PC-9 (cell line): ENCODE results near the gene ITK. TPM values are rescaled to one million over a fixed set of nuclear protein-coding genes. Genes with fewer than 3 reads are reported as not detected.
A peak's percentile ranks its signal among the peaks of the same experiment; 100 is the strongest.

Source experiments
- BruUV-seq: library from RNA; stranded (reverse); fragments of 400-500 nt; replicated peaks from 2 replicates; lab custom pipeline; 2021; lab: Mats Ljungman, UMichigan
- CTCF ChIA-PET: fragments of 300-600 bp; sonication (Branson Sonifier 250); formaldehyde crosslinking; loops from one replicate; lab custom pipeline; 2022; ENCODE audit warnings: antibody characterized with exemption; lab: Charles Lee
- POLR2A ChIA-PET: fragments of 300-600 bp; sonication (Branson Sonifier 250); formaldehyde crosslinking; loops from one replicate; lab custom pipeline; 2022; ENCODE audit warnings: antibody characterized with exemption; ENCODE audit not compliant: unreplicated experiment; lab: Charles Lee
- DNase-seq, 2 experiments: peaks; one replicate each; pipeline versions ENCODE4 v3.0.0 to v3.0.0-alpha.2; 2015 to 2022; ENCODE audit warnings: mixed read lengths in 1 of 2
- H2AFZ ChIP-seq: fragments of 200-600 bp; sonication (generic); 2 replicates; pipeline ENCODE4 v1.8.1; 2017; ENCODE audit warnings: antibody characterized with exemption
- H3F3A ChIP-seq: fragments of 200-600 bp; sonication (generic); 2 replicates; pipeline ENCODE4 v1.8.1; 2017; ENCODE audit warnings: antibody characterized with exemption, mild to moderate bottlenecking, low read depth; ENCODE audit not compliant: insufficient read depth
- H3K27ac ChIP-seq: fragments of 200-600 bp; sonication (generic); 2 replicates; pipeline ENCODE4 v1.6.1; 2016; ENCODE audit warnings: mixed run types
- H3K27me3 ChIP-seq: fragments of 200-600 bp; sonication (generic); 2 replicates; pipeline ENCODE4 v1.6.1; 2016; ENCODE audit warnings: low read depth, mixed run types; ENCODE audit not compliant: insufficient read depth
- H3K36me3 ChIP-seq: fragments of 200-600 bp; sonication (generic); 2 replicates; pipeline ENCODE4 v1.6.1; 2016; ENCODE audit warnings: low read depth, mixed run types
- H3K4me1 ChIP-seq: fragments of 200-600 bp; sonication (generic); replicated peaks from 2 replicates; pipeline ENCODE4 v1.6.1; 2016; ENCODE audit warnings: mixed run types; ENCODE audit not compliant: insufficient read depth
- H3K4me2 ChIP-seq: fragments of 200-600 bp; sonication (generic); 2 replicates; pipeline ENCODE4 v1.6.1; 2017; ENCODE audit warnings: mixed run types
- H3K4me3 ChIP-seq: fragments of 200-600 bp; sonication (generic); 2 replicates; pipeline ENCODE4 v1.6.1; 2016; ENCODE audit warnings: mixed run types
- H3K79me2 ChIP-seq: fragments of 200-600 bp; sonication (generic); 2 replicates; pipeline ENCODE4 v1.6.1; 2017; ENCODE audit warnings: low read depth, mixed run types
- H3K9me2 ChIP-seq: fragments of 200-600 bp; sonication (generic); 2 replicates; pipeline ENCODE4 v1.8.1; 2017; ENCODE audit warnings: mild to moderate bottlenecking; ENCODE audit not compliant: insufficient read depth
- H3K9me3 ChIP-seq: fragments of 200-600 bp; sonication (generic); 2 replicates; pipeline ENCODE4 v1.8.1; 2016; ENCODE audit warnings: low read depth; ENCODE audit not compliant: insufficient read depth
- H4K20me1 ChIP-seq: fragments of 200-600 bp; sonication (generic); 2 replicates; pipeline ENCODE4 v1.8.1; 2017; ENCODE audit not compliant: insufficient read depth
- CTCF ChIP-seq: fragments of 200-600 bp; sonication (generic); conservative IDR thresholded peaks from 2 replicates; pipeline ENCODE4 v1.6.1; 2017; ENCODE audit warnings: mixed run types, antibody characterized with exemption, mild to moderate bottlenecking, moderate library complexity
- EZH2 ChIP-seq: fragments of 200-600 bp; sonication (generic); IDR thresholded peaks from 2 replicates; pipeline ENCODE4 v1.8.0; 2017; ENCODE audit warnings: antibody characterized with exemption, low read depth
- intact Hi-C: fragments of 100-400 bp; cut with micrococcal nuclease; formaldehyde crosslinking; loops from one replicate; pipeline ENCODE4 v1.10.0; 2022; ENCODE audit not compliant: unreplicated experiment
- total RNA-seq: library from RNA; stranded (reverse); gene quantifications from 2 replicates; pipeline ENCODE4 v1.2.3, GENCODE V29; 2021

Gene ITK
- total RNA-seq, 1 experiment from 2014 or later: not detected

- POLR2A ChIA-PET: no interaction called here
- no peaks in the 10 kb centered on the region for H3K9me3 ChIP-seq
- TF ChIP-seq EZH2: no peak
- no peak for TF ChIP-seq CTCF
- H3K79me2 ChIP-seq: peaks cover 28% of the 10 kb centered on the region
- H3K4me3 ChIP-seq: no peak overlapping the region
- no peak overlapping the region for H3K27ac ChIP-seq
- no peaks in the 10 kb centered on the region for H3K9me2 ChIP-seq
- 0 out of 2 replicates have a peak, but pooled peaks cover 4% of the 10 kb centered on the region for H3F3A ChIP-seq
- 0 out of 2 replicates have a peak, but pooled peaks cover 7% of the 10 kb centered on the region for H4K20me1 ChIP-seq
- no peaks in the 10 kb centered on the region for H3K27me3 ChIP-seq
- peaks cover 11% of the 10 kb centered on the region for H3K36me3 ChIP-seq
- H3K4me1 ChIP-seq: 0 out of 2 replicates have a peak, but pooled peaks cover 6% of the 10 kb centered on the region
- H2AFZ ChIP-seq: no peak overlapping the region
- no TSS peak for BruUV-seq
- CTCF ChIA-PET: no interaction called here
- intact Hi-C loops: loop anchor here (10.0 kb wide), 2 partner anchors 303 to 1523 kb away; no protein-coding TSS in a partner anchor
- DNase-seq: no peak
- no peak overlapping the region for H3K4me2 ChIP-seq
Observed at GRCh38 chr5:157137691-157138090, 42.9 kb upstream of the ITK start.

DNA sequence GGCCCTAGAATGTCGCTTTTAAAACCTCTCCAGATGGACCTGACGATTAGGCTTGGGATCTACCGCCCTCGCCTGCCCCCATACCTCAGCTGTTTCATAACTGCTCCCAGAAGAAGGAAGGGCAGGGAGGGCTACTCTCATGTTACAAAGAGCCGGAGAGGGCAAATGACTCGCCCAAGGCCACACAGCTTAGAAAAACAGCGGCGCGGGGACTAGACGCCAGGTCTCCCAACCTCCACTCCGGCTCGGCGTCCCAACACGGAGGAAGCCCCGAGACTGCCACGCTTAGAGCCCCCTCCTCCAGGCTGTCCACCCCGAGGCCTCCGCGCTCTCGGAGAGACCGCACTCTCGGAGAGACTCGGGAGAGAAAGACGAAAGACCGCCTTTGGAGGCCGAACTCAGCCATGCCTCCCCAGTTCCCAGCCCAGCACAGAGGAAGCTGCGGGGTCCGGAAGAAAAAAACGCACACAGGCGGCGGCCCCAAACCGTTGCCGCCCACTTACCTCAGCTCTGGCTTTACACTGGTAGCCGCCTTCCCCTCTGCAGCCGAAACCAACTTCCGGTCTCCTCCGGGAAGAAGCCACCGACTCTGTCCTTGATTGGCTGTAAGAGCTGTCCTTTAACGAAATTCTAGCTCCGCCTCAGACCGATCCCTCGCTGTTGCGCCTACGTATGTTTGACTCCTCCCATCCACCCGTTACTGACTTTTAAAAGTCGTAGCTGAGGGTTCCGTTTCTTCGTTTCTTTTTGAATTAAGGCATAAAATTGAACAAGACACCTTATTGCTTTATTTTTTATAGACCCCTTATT lies 38.1 kb upstream of the ITK start, which contains the start of gene MED7:
Gene MED7, minus strand, starts transcription at position 549 of the 810 bp plus-strand sequence. CDS start 3,434 bp downstream, outside the sequence.
- H3K27ac ChIP-seq: peak within 1 kb of the TSS; percentile 57
- H3F3A ChIP-seq: 0 out of 2 replicates have a peak, but pooled peaks cover 4% of the 10 kb centered on the region
- intact Hi-C loops: loop anchor here (2.0 to 10.0 kb wide), 5 partner anchors 122 to 1992 kb away; partner anchors contain the start of genes CYFIP2, LSM11 and THG1L
- peak; percentile 93 for DNase-seq
- H2AFZ ChIP-seq: peak within 1 kb of the TSS; percentile 94
- peak within 1 kb of the TSS; percentile 69 for H3K4me3 ChIP-seq
- peak within 1 kb of the TSS; percentile 89 for H3K4me2 ChIP-seq
- peaks cover 11% of the 10 kb centered on the region for H3K4me1 ChIP-seq
- TSS peak; percentile 74 for BruUV-seq
- H3K27me3 ChIP-seq: peaks cover 5% of the 10 kb centered on the region; the same call in 1 of the 2 replicates
- POLR2A ChIA-PET: interaction anchor here (0.5 to 0.9 kb wide), 7 partner anchors 10 to 806 kb away, joined by 3 to 8 read pairs (median 3); no protein-coding TSS in a partner anchor
- H3K36me3 ChIP-seq: peaks cover 9% of the 10 kb centered on the region
- peaks cover 28% of the 10 kb centered on the region for H3K79me2 ChIP-seq
- CTCF ChIA-PET: interaction anchor here (0.6 to 1.5 kb wide), 2 partner anchors 10 to 883 kb away, joined by 3 to 7 read pairs; no protein-coding TSS in a partner anchor
- H3K9me2 ChIP-seq: no peaks in the 10 kb centered on the region
- TF ChIP-seq EZH2: no peak
- no peak for TF ChIP-seq CTCF
- 0 out of 2 replicates have a peak, but pooled peaks cover 7% of the 10 kb centered on the region for H4K20me1 ChIP-seq
- no peaks in the 10 kb centered on the region for H3K9me3 ChIP-seq
